Mesodermal cell (in vitro differentiated cells): ENCODE data around the gene BMPR1B.
"Not testable (repeated sequence)": the region's sequence is repeated elsewhere in the genome, so short reads cannot be mapped to it uniquely, and the experiment has no call there.

Experiments used
- H3K27ac ChIP-seq: 2 replicates; pipeline ENCODE4 v1.7.0; 2013; ENCODE audit warnings: mild to moderate bottlenecking, low read depth, low read length, moderate library complexity; ENCODE audit not compliant: severe bottlenecking
- H3K36me3 ChIP-seq: 2 replicates; pipeline ENCODE4 v1.7.1; 2013; ENCODE audit warnings: mild to moderate bottlenecking, low read length, moderate library complexity; ENCODE audit not compliant: control insufficient read depth, insufficient read depth
- H3K4me1 ChIP-seq: one replicate; pipeline ENCODE4 v1.7.1; 2013; ENCODE audit warnings: mild to moderate bottlenecking, low read length; ENCODE audit not compliant: insufficient read depth, control insufficient read depth, poor library complexity, severe bottlenecking
- H3K4me3 ChIP-seq: 2 replicates; pipeline ENCODE4 v1.7.0; 2013; ENCODE audit warnings: low read length, control low read depth, mild to moderate bottlenecking; ENCODE audit not compliant: insufficient read depth, poor library complexity, severe bottlenecking; ENCODE audit errors: extremely low read depth
- H3K9me3 ChIP-seq: 2 replicates; pipeline ENCODE4 v1.7.1; 2013; ENCODE audit warnings: mild to moderate bottlenecking, low read length, moderate library complexity; ENCODE audit not compliant: control insufficient read depth
- WGBS, 2 experiments: methylation state at CpG; one replicate each; pipeline ENCODE4 v1.1.5; 2013; ENCODE audit warnings: missing lambda C conversion rate in 2 of 2; ENCODE audit not compliant: insufficient coverage in 2 of 2; 5-methylcytosine and 5-hydroxymethylcytosine counted together

The BMPR1B gene

DNA sequence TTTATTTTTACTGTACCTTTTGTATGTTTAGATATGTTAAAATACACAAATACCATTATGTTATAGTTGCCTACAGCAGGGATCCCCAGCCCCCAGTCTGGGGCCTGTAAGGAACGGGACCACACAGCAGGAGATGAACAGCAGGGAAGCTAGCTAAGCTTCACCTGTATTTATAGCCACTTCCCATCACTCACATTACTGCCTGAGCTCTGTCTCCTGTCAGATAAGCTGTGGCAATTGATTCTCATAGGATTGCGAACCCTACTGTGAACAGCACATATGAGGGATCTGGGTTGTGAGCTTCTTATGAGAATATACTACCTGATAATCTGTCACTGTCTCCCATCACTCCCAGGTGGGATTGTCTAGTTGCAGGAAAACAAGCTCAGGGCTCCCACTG, 73.9 kb downstream of the BMPR1B start:
- H3K9me3 ChIP-seq, result no peaks in the 10 kb centered on the region
- H3K4me3 ChIP-seq, result no peak overlapping the region
- H3K27ac ChIP-seq, result no peak overlapping the region
- H3K36me3 ChIP-seq, result no peaks in the 10 kb centered on the region
- WGBS, 2 experiments, result no CpG with 5 or more reads among the region's 2 CpGs
- H3K4me1 ChIP-seq, result peaks cover 7% of the 10 kb centered on the region

DNA sequence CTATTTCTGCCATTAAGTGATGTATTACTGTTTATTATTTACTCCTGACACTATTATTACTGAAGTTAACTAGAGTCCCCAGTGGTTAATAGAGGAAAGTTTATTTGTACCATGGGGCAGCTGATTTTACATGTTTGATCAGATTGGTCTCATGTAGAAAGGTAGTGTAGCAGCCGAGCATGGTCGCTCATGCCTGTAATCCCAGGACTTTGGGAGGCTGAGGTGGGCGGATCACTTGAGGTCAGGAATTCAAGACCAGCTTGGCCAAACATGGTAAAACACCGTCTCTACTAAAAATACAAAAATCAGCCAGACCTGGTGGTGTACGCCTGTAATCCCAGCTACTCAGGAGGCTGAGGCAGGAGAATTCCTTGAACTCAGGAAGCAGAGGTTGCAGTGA, 74.6 kb downstream of the BMPR1B start:
- H3K27ac ChIP-seq, result not testable (repeated sequence)
- 91 to 97% methylated on average over 4 to 5 of the region's 5 CpGs for whole genome bisulfite sequencing, 2 experiments

DNA sequence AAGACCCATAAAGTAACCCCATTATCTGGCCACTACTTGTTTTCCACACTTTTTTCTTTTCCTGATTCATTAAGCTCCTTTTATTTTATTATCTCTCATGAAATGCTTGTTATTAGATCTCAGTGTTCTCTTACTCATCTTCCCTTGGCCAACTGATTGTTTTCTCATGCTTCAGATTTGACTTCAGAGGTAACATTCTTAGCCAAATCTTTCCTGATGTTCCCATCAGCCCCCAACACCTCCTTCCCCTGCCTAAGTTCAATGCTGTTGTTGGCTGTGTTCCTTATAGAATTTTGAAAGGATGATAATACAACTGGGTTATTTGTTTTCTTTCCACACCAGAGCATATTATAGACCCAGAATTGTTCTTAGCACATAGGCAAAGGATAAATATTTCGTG, 75.6 kb downstream of the BMPR1B start:
- H3K9me3 ChIP-seq, result no peaks in the 10 kb centered on the region
- no peak overlapping the region for H3K4me3 ChIP-seq
- WGBS, 2 experiments, result no CpG with 5 or more reads among the region's 1 CpG
- H3K27ac ChIP-seq, result no peak overlapping the region
- H3K4me1 ChIP-seq, result no peaks in the 10 kb centered on the region
- H3K36me3 ChIP-seq, result no peaks in the 10 kb centered on the region

More for the DNA sequence above, 74.6 kb downstream of the BMPR1B start:
- not testable (repeated sequence) for H3K36me3 ChIP-seq, H3K4me3 ChIP-seq, H3K4me1 ChIP-seq, H3K9me3 ChIP-seq

DNA sequence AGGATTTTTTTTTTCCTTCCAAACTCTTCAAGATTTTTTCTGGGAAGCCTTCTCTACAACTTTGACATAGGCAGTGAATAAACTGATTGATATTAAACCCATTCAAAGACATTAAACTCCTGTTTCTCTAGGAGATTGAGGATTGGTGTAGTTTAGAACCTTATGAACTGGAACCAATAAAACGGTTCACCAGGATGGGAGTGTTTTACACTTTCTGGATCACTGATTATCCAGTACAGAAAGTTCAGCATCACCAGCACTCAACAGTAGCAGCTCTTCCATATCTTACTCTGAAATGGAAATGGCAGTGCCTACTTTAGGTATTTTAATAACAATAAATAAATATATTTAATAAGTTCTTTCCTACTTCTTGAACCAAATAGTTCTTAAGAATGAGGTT, 76.7 kb downstream of the BMPR1B start:
- no peaks in the 10 kb centered on the region for H3K9me3 ChIP-seq
- H3K36me3 ChIP-seq, result no peaks in the 10 kb centered on the region
- no peak overlapping the region for H3K4me3 ChIP-seq
- no peak overlapping the region for H3K27ac ChIP-seq
- WGBS, 2 experiments, result no CpG with 5 or more reads among the region's 1 CpG
- no peaks in the 10 kb centered on the region for H3K4me1 ChIP-seq

DNA sequence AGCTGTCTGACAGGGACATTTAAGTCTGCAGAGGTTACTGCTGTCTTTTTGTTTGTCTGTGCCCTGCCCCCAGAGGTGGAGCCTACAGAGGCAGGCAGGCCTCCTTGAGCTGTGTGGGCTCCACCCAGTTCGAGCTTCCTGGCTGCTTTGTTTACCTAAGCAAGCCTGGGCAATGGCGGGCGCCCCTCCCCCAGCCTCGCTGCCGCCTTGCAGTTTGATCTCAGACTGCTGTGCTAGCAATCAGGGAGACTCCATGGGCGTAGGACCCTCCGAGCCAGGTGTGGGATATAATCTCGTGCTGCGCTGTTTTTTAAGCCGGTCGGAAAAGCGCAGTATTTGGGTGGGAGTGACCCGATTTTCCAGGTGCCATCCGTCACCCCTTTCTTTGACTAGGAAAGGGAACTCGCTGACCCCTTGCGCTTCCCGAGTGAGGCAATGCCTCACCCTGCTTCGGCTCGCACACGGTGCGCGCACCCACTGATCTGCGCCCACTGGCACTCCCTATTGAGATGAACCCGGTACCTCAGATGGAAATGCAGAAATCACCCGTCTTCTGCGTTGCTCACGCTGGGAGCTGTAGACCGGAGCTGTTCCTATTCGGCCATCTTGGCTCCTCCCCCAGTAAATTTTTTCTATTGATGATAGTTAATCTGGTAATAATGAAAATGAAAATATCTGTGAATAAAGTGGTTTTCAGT, 83.6 kb downstream of the BMPR1B start:
- H3K9me3 ChIP-seq, H3K36me3 ChIP-seq, H3K27ac ChIP-seq, H3K4me1 ChIP-seq, H3K4me3 ChIP-seq: not testable (repeated sequence)
- WGBS, 2 experiments, result 93 to 98% methylated on average over 6 to 12 of the region's 29 CpGs

DNA sequence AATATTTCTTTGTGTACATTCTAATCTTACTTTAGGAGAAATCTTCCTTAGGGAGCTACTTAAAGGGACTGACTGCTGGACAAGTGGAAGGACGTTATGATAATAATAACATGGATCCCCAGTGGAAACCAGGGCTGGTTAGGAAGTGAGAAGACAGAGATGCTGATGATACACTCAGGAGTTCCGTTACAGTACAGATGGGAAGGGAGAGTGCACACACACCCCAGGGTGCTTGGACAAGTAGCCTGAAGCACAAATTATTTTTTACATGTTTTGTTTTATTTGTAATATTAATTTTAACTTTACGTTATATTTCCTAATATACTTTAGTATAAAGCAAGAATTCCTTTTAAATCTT, 84.1 kb downstream of the BMPR1B start:
- Histone ChIP-seq H3K4me3 (no peak overlapping the region), H3K4me1 (no peaks in the 10 kb centered on the region), H3K9me3 (no peaks in the 10 kb centered on the region), H3K36me3 (no peaks in the 10 kb centered on the region), H3K27ac (no peak overlapping the region)
- 50% methylated on average over 1 of the region's 3 CpGs for WGBS, 2 experiments

DNA sequence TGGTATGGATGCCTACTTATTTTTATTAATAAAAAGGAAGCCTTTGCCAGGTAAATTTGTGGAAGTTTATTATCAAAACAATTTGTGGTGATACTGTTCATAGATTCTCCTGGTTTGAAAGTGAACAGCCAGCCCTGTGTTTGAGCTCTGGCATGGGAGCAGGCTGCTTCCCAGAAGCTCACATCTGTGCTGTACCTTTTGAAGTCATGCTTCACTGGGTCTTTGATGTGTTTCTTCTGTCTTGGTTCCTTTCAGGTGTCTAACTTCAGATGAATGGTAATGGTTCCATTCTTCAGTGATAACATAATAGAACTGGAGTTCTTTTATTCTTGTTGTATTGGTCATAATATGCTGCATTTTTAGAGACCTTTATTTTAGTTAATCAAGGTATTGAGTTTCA, 85.5 kb downstream of the BMPR1B start:
- Histone ChIP-seq H3K4me1 (no peaks in the 10 kb centered on the region), H3K9me3 (no peaks in the 10 kb centered on the region), H3K36me3 (no peaks in the 10 kb centered on the region), H3K27ac (no peak overlapping the region), H3K4me3 (no peak overlapping the region)

DNA sequence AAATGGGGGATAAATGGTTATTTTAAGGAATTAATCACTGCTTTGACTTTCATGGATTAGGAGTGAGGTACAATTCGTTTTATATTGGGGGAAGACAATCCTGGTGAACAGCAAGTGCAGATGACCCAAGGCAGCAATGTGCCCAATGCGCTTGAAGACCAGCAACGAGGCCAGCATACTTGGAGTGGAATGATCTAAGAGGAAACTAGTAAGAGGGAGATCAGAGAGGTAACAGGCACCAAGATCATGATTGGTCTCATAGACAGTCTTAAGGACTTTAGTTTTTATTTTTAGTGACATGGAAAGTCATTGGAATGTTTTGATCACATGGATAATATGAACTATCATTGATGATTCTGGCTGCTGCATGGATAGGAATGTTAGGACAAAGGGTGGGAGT, 90.6 kb downstream of the BMPR1B start:
- 81 to 90% methylated on average over 3 of the region's 3 CpGs for WGBS, 2 experiments
- Histone ChIP-seq H3K27ac (no peak overlapping the region), H3K9me3 (no peaks in the 10 kb centered on the region), H3K4me3 (no peak overlapping the region), H3K4me1 (no peaks in the 10 kb centered on the region), H3K36me3 (no peaks in the 10 kb centered on the region)

DNA sequence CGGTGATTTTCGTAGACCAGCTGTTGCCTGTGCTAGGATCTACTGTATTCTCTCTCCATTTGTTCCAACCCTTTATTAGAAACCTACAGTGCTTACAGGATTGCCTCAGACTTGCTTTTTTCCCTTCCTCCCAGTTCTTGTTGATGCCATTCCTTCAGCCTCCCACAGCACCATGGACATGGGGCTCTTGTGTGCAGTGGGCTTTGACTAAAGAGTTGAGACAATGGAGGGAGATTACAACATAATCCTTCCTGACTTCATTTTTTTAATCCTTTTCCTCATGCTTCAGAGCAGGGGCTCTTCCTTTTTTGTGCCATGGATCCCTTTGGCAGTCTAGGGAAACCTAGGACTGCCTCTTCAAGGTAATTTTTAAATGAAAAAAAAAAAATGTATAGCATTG, 92.1 kb downstream of the BMPR1B start:
- H3K27ac ChIP-seq, result no peak overlapping the region
- H3K9me3 ChIP-seq, result no peaks in the 10 kb centered on the region
- H3K36me3 ChIP-seq, result no peaks in the 10 kb centered on the region
- WGBS, 2 experiments, result 100% methylated on average over 2 of the region's 2 CpGs; no CpG with 5 or more reads in 1 of the 2 experiments
- H3K4me1 ChIP-seq, result no peaks in the 10 kb centered on the region
- no peak overlapping the region for H3K4me3 ChIP-seq

DNA sequence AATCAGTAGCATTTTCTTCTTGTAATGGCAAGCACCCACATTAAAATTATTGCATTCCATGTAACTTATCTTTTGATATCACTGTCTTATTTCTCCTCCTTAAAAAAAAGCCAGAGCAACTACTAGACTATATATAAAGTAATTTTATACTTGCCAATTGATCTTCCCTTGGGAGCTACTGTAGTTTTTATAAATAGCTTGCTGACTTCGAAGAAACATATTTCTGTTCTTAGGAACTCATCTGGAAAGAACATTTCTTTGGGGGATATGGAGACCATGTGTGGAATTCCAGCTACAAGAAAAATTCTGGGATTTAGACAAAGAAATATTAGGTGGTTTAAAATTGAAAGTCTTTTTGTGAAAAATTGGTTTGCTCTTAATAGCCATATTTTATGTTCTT, 94.9 kb downstream of the BMPR1B start:
- Histone ChIP-seq H3K4me3 (no peak overlapping the region), H3K4me1 (no peaks in the 10 kb centered on the region), H3K36me3 (no peaks in the 10 kb centered on the region), H3K27ac (no peak overlapping the region), H3K9me3 (no peaks in the 10 kb centered on the region)
- 88 to 100% methylated on average over 1 of the region's 1 CpG for WGBS, 2 experiments

DNA sequence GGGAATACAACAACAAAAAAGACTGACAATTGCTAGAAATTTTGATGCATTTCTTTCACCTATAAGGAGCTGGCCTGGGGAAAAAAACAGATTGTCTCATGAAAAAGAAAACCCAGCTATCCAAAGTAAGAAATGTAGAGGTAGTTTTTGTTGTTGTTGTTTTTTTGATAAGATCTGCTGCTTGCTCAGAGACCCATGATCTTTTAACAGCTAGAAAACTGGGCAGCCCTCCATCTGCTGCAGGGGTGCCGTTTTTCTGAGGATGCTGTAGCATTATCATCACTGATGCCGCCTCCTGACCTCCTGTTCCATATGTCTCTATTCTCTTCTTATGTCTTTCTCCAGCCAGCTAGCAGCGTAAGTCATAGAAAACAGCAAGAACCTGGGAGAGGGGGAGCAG, 98.3 kb downstream of the BMPR1B start:
- no peaks in the 10 kb centered on the region for H3K36me3 ChIP-seq
- H3K27ac ChIP-seq, result no peak overlapping the region
- H3K4me1 ChIP-seq, result no peaks in the 10 kb centered on the region
- H3K4me3 ChIP-seq, result no peak overlapping the region
- H3K9me3 ChIP-seq, result no peaks in the 10 kb centered on the region
- 81% methylated on average over 2 of the region's 3 CpGs for WGBS, 2 experiments
